Endothelial cell of umbilical vein (primary cell): ENCODE measurements around the gene PAPPA2. TPM values are rescaled to one million over a fixed set of nuclear protein-coding genes. Genes with fewer than 3 reads are reported as not detected.

ENCODE experiments used
- BruUV-seq: library from RNA; stranded (reverse); fragments of 400-500 nt; replicated peaks from 2 replicates; lab custom pipeline; 2021; lab: Mats Ljungman, UMichigan
- CTCF ChIA-PET: fragments of 300-600, 350-600 bp; sonication (Branson Sonifier 250); formaldehyde crosslinking; loops from one replicate; lab custom pipeline; 2021; ENCODE audit warnings: antibody characterized with exemption, inconsistent platforms; lab: Charles Lee
- POLR2A ChIA-PET: fragments of 300-600, 350-600 bp; sonication (Branson Sonifier 250); formaldehyde crosslinking; loops from one replicate; lab custom pipeline; 2021; ENCODE audit warnings: antibody characterized with exemption, inconsistent platforms; lab: Charles Lee
- DNase-seq: peaks from one replicate; pipeline ENCODE4 v3.0.0-alpha.2; 2011; ENCODE audit warnings: low read depth, low spot score
- FAIRE-seq: peaks from 2 replicates; lab custom pipeline; 2011; peaks lifted over from hg19 to GRCh38; lab: Jason Lieb, UNC
- H2AFZ ChIP-seq: 2 replicates; pipeline ENCODE4 v1.6.0; 2012; ENCODE audit warnings: low read depth, low read length, control low read depth, inconsistent platforms
- H3K27ac ChIP-seq: 2 replicates; pipeline ENCODE4 v1.5.1; 2011; ENCODE audit warnings: low read depth, mild to moderate bottlenecking, control low read depth, low read length, moderate library complexity; ENCODE audit not compliant: insufficient read depth
- H3K27me3 ChIP-seq, 2 experiments: 2 replicates each; pipeline versions ENCODE4 v1.6.0 to v1.6.1; 2011; ENCODE audit warnings: low read length in 2 of 2, mixed read lengths in 1 of 2; ENCODE audit not compliant: control insufficient read depth in 2 of 2, insufficient read depth in 2 of 2
- H3K36me3 ChIP-seq, 2 experiments: 2 replicates in 1 of 2; 3 replicates in 1 of 2; pipeline ENCODE4 v1.5.1; 2011; ENCODE audit warnings: low read length in 2 of 2, mild to moderate bottlenecking in 1 of 2, moderate library complexity in 1 of 2; ENCODE audit not compliant: control insufficient read depth in 2 of 2, insufficient read depth in 2 of 2; ENCODE audit errors: extremely low read depth in 1 of 2
- H3K4me1 ChIP-seq: 3 replicates; pipeline ENCODE4 v1.5.1; 2011; ENCODE audit warnings: mild to moderate bottlenecking, low read length; ENCODE audit not compliant: control insufficient read depth, insufficient read depth; ENCODE audit errors: extremely low read depth
- H3K4me2 ChIP-seq: 2 replicates; pipeline ENCODE4 v1.6.1; 2011; ENCODE audit warnings: low read length, control low read depth, mixed read lengths; ENCODE audit not compliant: insufficient read depth
- H3K4me3 ChIP-seq, 3 experiments: fragments of 200-600 bp in 1 of 3; sonication (generic), shearing (Covaris generic) in 1 of 3; replicated peaks in 1 of 3; 2 replicates each; pipeline ENCODE4 v1.5.1; 2011 to 2016; ENCODE audit warnings: control low read depth in 3 of 3, low read length in 3 of 3, mild to moderate bottlenecking in 2 of 3, inconsistent platforms in 1 of 3, low read depth in 1 of 3, moderate library complexity in 1 of 3; ENCODE audit not compliant: insufficient read depth in 1 of 3
- H3K79me2 ChIP-seq: 2 replicates; pipeline ENCODE4 v1.6.0; 2012; ENCODE audit warnings: low read length, inconsistent platforms; ENCODE audit not compliant: control insufficient read depth, insufficient read depth
- H3K9ac ChIP-seq: replicated peaks from 2 replicates; pipeline ENCODE3; 2011; ENCODE audit warnings: low read length, control low read depth; ENCODE audit not compliant: insufficient read depth; ENCODE audit errors: extremely low read depth
- H3K9me1 ChIP-seq: replicated peaks from 3 replicates; pipeline ENCODE4 v1.6.0; 2011; ENCODE audit warnings: mild to moderate bottlenecking, low read length; ENCODE audit not compliant: control insufficient read depth, insufficient read depth; ENCODE audit errors: extremely low read depth
- H3K9me3 ChIP-seq: replicated peaks from 2 replicates; pipeline ENCODE4 v1.5.1; 2012; ENCODE audit warnings: low read length, inconsistent platforms; ENCODE audit not compliant: control insufficient read depth, insufficient read depth
- H4K20me1 ChIP-seq: replicated peaks from 2 replicates; pipeline ENCODE3; 2011; ENCODE audit warnings: mild to moderate bottlenecking, low read length; ENCODE audit not compliant: control insufficient read depth, insufficient read depth; ENCODE audit errors: extremely low read depth
- CTCF ChIP-seq, 2 donors: IDR thresholded peaks; 1 replicate in 1 of 2; 2 replicates in 1 of 2; pipeline ENCODE4 v1.5.1; 2011; ENCODE audit warnings: low read length in 2 of 2, mild to moderate bottlenecking in 2 of 2, moderate library complexity in 2 of 2, control low read depth in 1 of 2, inconsistent platforms in 1 of 2, low read depth in 1 of 2; ENCODE audit not compliant: insufficient read depth in 1 of 2; ENCODE audit errors: extremely low read depth in 1 of 2
- EZH2 ChIP-seq: IDR thresholded peaks from 2 replicates; pipeline ENCODE4 v1.6.1; 2012; ENCODE audit warnings: borderline replicate concordance, low read depth, mild to moderate bottlenecking, moderate library complexity, low read length, inconsistent platforms; ENCODE audit not compliant: severe bottlenecking
- FOS ChIP-seq: IDR thresholded peaks from 2 replicates; pipeline ENCODE4 v1.6.1; 2011; ENCODE audit warnings: mild to moderate bottlenecking, low read length, moderate library complexity, borderline replicate concordance; ENCODE audit not compliant: insufficient read depth
- GATA2 ChIP-seq: IDR thresholded peaks from 2 replicates; pipeline ENCODE4 v1.7.0; 2011; ENCODE audit warnings: low read depth, mild to moderate bottlenecking, moderate library complexity, mixed read lengths, low read length; ENCODE audit not compliant: insufficient read length, insufficient read depth
- JUN ChIP-seq: IDR thresholded peaks from 2 replicates; pipeline ENCODE4 v1.6.1; 2011; ENCODE audit warnings: borderline replicate concordance, low read depth; ENCODE audit not compliant: insufficient read length, insufficient read depth
- MAX ChIP-seq: IDR thresholded peaks from 2 replicates; pipeline ENCODE4 v1.6.1; 2011; ENCODE audit not compliant: insufficient read depth, insufficient read length
- MYC ChIP-seq: IDR thresholded peaks from one replicate; pipeline ENCODE4 v1.6.1; 2011; ENCODE audit warnings: mild to moderate bottlenecking, low read depth, low read length
- POLR2A ChIP-seq: IDR thresholded peaks from 2 replicates; pipeline ENCODE4 v1.6.1; 2012; ENCODE audit warnings: low read depth, mild to moderate bottlenecking, control low read depth, low read length
- POLR2AphosphoS5 ChIP-seq: IDR thresholded peaks from 2 replicates; pipeline ENCODE4 v1.6.1; 2012; ENCODE audit warnings: low read depth, mild to moderate bottlenecking, control low read depth, low read length, moderate library complexity; ENCODE audit not compliant: insufficient read depth
- dilution Hi-C: fragments of 300-500 bp; cut with MboI; formaldehyde crosslinking; loops from one replicate; pipeline ENCODE4 v1.15.0; 2019; ENCODE audit warnings: low sequenced_read_pairs; ENCODE audit not compliant: extremely low pct_ligation_motif_present
- intact Hi-C: fragments of 100-400 bp; cut with micrococcal nuclease; formaldehyde crosslinking; loops from one replicate; pipeline ENCODE4 v1.10.0; 2022
- polyA plus RNA-seq, 4 experiments: library from polyadenylated mRNA; depleted of rRNA in 3 of 4; stranded (reverse) in 3 of 4; unstranded in 1 of 4; fragments of >200 nt; gene quantifications; 2 replicates each; pipeline versions ENCODE4 v1.2.1 to v1.2.3, GENCODE V29; 2011 to 2012; ENCODE audit warnings: missing spikeins in 1 of 4
- total RNA-seq: library from RNA; stranded (reverse); gene quantifications from 2 replicates; pipeline ENCODE4 v1.2.3, GENCODE V29; 2021

PAPPA2 gene
- total and polyA plus RNA-seq, 2 donors (not counting 3 experiments of a cell fraction or from before 2014, with no cell fraction given) = not detected

- Histone ChIP-seq H3K27ac (no peak overlapping the region), H3K27me3 (no peaks in the 10 kb centered on the region), H3K4me3 (no peak overlapping the region), H4K20me1 (no peaks in the 10 kb centered on the region), H2AFZ (no peak overlapping the region), H3K9me3 (no peaks in the 10 kb centered on the region), H3K9me1 (no peaks in the 10 kb centered on the region), H3K4me1 (no peaks in the 10 kb centered on the region), H3K9ac (no peak overlapping the region), H3K4me2 (no peak overlapping the region), H3K79me2 (no peaks in the 10 kb centered on the region), H3K36me3 (no peaks in the 10 kb centered on the region)
- dilution Hi-C loops = no loop called here
- POLR2A ChIA-PET = no interaction called here
- CTCF ChIA-PET = no interaction called here
- intact Hi-C loops = no loop called here
- no peak for TF ChIP-seq JUN
- DNase-seq (no peak), FAIRE-seq (no peak)
- no TSS peak for BruUV-seq
Observed at GRCh38 chr1:176579087-176579486, 116.1 kb downstream of the PAPPA2 start.

- Histone ChIP-seq H3K9me1 (no peaks in the 10 kb centered on the region), H3K9ac (no peak overlapping the region), H3K79me2 (no peaks in the 10 kb centered on the region), H3K9me3 (no peaks in the 10 kb centered on the region), H3K27me3 (no peaks in the 10 kb centered on the region), H2AFZ (no peak overlapping the region), H4K20me1 (no peaks in the 10 kb centered on the region), H3K4me3 (no peak overlapping the region), H3K4me1 (no peaks in the 10 kb centered on the region), H3K36me3 (no peaks in the 10 kb centered on the region), H3K4me2 (no peak overlapping the region), H3K27ac (no peak overlapping the region)
- FAIRE-seq (no peak), DNase-seq (no peak)
- intact Hi-C loops (no loop called here), dilution Hi-C loops (no loop called here)
- POLR2A ChIA-PET = no interaction called here
- no TSS peak for BruUV-seq
- no peak for TF ChIP-seq POLR2A
- no peak for TF ChIP-seq JUN
- no peak for TF ChIP-seq GATA2
- TF ChIP-seq MAX = no peak
- no peak for TF ChIP-seq FOS
- TF ChIP-seq CTCF (IDR thresholded peaks at IDR 0.05; ENCODE audit: extremely low read depth in 1 of 2, insufficient read depth in 1 of 2, low read depth in 1 of 2, low read length in 2 of 2) = no peak
- no peak for TF ChIP-seq POLR2AphosphoS5
- no peak for TF ChIP-seq MYC
- no peak for TF ChIP-seq EZH2
- CTCF ChIA-PET = no interaction called here
Observed at GRCh38 chr1:176595217-176595616, 132.2 kb downstream of the PAPPA2 start.
